HFF-Myc (cell line): ENCODE results near the gene GCSAM.
A peak's percentile ranks its signal among the peaks of the same experiment; 100 is the strongest.

Experiments
- DNase-seq: peaks from one replicate; pipeline ENCODE4 v3.0.0-alpha.2; 2011; ENCODE audit warnings: low read depth; ENCODE audit errors: extremely low read depth
- H3K4me3 ChIP-seq: replicated peaks from 2 replicates; pipeline ENCODE4 v1.5.1; 2011; ENCODE audit warnings: low read depth, mild to moderate bottlenecking, control low read depth, low read length
- TF ChIP-seq, protein P1 (sequence below): IDR thresholded peaks from 2 replicates; pipeline ENCODE4 v1.5.1; 2012; ENCODE audit warnings: mild to moderate bottlenecking, low read depth, low read length, control low read depth; ENCODE audit errors: missing control alignments

GCSAM gene

DNA sequence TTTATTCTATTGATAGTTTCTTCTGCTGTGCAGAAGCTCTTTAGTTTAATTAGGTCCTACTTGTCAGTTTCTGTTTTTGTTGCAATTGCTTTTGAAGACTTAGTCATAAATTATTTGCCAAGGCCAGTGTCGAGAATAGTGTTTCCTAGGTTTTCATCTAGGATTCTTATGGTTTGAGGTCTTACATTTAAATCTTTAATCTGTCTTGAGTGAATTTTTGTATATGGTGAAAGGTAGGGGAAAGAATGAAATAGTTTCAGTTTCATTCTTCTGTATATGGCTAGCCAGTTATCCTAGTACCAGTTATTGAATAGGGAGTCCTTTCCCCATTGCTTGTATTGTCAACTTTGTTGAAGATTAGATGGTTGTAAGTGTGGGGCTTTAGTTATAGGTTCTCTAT lies 10.6 kb upstream of the GCSAM start:
- TF ChIP-seq, protein P1, sequence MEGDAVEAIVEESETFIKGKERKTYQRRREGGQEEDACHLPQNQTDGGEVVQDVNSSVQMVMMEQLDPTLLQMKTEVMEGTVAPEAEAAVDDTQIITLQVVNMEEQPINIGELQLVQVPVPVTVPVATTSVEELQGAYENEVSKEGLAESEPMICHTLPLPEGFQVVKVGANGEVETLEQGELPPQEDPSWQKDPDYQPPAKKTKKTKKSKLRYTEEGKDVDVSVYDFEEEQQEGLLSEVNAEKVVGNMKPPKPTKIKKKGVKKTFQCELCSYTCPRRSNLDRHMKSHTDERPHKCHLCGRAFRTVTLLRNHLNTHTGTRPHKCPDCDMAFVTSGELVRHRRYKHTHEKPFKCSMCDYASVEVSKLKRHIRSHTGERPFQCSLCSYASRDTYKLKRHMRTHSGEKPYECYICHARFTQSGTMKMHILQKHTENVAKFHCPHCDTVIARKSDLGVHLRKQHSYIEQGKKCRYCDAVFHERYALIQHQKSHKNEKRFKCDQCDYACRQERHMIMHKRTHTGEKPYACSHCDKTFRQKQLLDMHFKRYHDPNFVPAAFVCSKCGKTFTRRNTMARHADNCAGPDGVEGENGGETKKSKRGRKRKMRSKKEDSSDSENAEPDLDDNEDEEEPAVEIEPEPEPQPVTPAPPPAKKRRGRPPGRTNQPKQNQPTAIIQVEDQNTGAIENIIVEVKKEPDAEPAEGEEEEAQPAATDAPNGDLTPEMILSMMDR, result no peak
- DNase-seq, result no peak
- H3K4me3 ChIP-seq, result no peak overlapping the region

DNA sequence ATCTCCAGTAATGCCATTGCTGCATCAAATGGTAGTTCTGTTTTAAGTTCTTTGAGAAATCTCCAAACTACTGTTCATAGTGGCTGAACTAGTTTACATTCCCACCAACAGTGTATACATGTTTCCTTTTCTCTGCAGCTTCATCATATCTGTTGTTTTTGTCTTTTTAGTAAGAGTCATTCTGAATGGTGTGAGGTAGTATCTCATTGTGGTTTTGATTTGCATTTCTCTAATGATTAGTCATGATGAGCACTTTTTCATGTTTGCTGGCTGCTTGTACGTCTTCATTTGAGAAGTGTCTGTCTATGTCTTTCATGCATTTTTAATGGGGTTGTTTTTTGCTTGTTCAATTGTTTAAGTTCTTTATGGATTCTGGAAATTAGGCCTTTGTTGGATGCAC lies 10.2 kb upstream of the GCSAM start:
- DNase-seq, result no peak
- H3K4me3 ChIP-seq, result no peak overlapping the region
- TF ChIP-seq, protein P1, result no peak

DNA sequence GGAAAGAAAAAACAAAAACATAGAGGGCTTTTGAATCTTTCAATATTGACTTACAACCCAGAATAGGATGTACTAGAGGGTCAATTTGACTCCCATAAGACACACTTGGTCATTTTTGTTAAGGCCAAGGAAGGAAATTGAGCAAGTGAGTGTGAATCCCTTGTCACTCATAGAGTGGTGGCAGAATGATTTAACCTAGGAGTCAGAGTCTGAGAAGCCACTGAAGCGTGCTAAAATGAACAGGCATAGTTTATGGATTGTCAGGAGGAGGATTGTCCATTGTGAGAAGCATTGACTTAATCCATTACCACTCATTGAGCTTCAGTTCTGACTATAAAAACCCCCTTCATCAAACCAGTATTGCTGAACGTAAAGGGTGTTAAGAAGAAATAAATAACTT lies 8.2 kb upstream of the GCSAM start:
- DNase-seq, result no peak
- TF ChIP-seq, protein P1, result no peak
- H3K4me3 ChIP-seq, result no peak overlapping the region

DNA sequence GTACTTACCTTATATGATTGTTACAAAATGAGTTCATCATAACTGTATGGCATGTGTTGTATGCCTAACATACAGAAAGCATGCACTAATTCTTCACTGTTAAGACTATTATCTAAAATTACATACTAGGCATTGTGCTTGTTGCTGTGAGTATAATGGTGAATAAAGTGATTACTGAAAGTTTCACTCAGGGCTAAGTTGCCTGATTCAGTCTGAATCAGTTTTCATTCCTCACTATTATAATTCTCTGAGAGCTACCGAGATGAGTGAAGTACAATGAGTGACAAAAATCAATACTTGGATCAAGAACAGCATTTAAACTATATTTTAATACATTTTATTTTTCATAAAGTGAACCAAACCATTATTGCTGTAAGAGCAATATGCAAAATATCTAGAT lies 7.5 kb upstream of the GCSAM start:
- TF ChIP-seq, protein P1, result no peak
- no peak overlapping the region for H3K4me3 ChIP-seq
- DNase-seq, result no peak

DNA sequence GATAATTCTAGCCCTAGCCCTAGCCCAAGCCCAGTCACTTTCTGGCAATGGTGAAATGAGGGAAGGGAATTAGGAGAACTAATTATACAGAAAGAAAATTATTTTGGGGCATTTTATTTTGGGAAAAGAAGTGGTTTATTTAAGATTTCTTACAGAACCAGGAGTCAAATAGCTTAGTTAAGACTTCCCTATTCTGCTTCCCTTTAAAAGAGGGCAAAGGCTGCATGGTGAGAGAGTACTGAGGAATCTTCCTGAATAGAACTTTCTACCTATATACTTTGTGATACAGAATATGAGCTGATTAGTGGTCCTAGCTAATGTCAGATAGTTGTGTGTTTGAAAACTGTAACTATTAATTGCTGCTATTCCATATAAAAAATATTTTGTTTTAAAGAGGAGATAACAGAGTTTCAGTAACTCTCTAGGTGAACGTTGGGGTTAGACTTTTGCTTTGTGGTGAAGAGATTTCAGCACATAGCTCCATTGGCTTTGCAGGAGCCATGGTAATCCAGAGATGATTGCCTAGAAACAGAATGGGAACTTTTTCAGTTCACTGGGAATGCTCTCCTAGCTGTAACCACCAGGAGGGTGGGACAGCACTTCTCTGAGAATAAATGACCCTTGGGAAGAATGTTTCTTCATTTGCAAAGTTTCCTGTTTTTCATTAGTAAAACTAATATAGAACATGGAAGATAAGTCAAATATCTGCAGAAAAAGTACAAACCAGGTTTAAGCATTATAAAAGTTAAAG lies 5.3 kb upstream of the GCSAM start:
- H3K4me3 ChIP-seq, result no peak overlapping the region
- DNase-seq, result no peak
- TF ChIP-seq, protein P1, result no peak

DNA sequence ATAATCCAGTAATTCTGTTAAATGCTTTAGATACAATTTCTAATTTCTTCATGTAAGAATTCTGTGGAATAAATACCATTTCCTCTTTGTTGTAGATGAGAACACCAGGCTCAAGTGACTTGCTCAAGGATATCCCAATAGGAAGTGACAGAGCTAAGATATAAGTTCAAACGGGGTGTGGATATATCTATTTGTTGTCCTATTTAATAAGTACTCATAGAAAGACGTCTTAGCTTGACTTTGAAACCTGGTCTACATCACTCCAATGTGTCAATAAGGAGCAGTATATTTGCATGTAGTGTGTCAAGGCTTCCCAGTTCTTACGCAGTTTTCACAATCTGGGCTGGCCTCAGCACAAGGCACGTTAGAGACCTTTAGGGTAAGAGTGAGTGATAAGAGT lies 4.7 kb upstream of the GCSAM start:
- TF ChIP-seq, protein P1, result no peak
- no peak overlapping the region for H3K4me3 ChIP-seq
- no peak for DNase-seq

DNA sequence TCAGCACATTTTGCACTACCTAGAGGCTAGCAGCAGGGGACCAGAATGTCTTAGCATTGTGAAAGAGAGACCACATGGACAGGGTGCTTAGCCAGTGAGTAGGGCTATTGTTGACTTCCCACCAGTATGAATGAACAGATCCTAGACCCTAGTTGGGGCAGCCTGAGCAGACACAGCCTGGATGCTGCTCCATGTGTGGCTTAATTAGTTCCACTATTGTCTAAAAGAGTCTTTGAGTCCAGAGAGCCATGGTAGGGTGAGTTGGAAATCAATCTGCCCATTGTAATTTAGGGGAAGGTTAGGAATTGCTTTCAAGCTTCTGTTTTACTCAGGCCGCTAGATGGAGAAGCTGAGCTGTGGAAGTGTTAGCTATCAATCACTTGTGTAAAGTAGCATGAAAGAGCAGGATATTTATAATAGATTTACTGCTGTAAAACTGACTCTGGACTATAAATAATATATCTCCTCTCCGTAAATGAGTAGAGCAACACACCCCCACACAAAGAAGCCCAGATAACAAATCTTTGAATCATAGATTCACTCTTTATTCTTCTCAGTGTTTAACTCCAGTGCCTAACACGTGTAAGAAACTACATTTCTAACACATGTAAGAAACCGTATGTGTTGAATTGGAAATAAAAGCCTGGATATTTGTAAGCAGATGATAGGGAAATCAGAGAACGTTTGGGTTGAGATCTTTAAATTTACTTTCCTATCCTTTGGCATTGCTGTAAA lies 4.1 kb upstream of the GCSAM start:
- no peak for DNase-seq
- no peak overlapping the region for H3K4me3 ChIP-seq
- TF ChIP-seq, protein P1, result peak; percentile 53
